IMR-90 (cell line): ENCODE results near the gene KMT2D. TPM values are rescaled to one million over a fixed set of nuclear protein-coding genes. Genes with fewer than 3 reads are reported as not detected.

ENCODE experiments used
- ATAC-seq: fragments of 200-7000 bp; cut with Tn5 transposase; 2 replicates; pipeline ENCODE4 v1.9.1; 2020; ENCODE audit warnings: low read depth, mild to moderate bottlenecking, moderate library complexity
- BruUV-seq: library from RNA; stranded (reverse); fragments of 400-500 nt; replicated peaks from 2 replicates; lab custom pipeline; 2021; lab: Mats Ljungman, UMichigan
- CTCF ChIA-PET: fragments of 300-600 bp; formaldehyde crosslinking; extraction: SDS; loops from one replicate; lab custom pipeline; 2021; ENCODE audit warnings: antibody characterized with exemption; lab: Yijun Ruan, JAX
- POLR2A ChIA-PET: fragments of 300-600 bp; sonication (Branson Sonifier 250); formaldehyde crosslinking; loops from one replicate; lab custom pipeline; 2022; ENCODE audit warnings: antibody characterized with exemption; ENCODE audit not compliant: unreplicated experiment; lab: Charles Lee
- DNase-seq: peaks from one replicate; pipeline ENCODE4 v3.0.0; 2013
- H2AFZ ChIP-seq: replicated peaks from 2 replicates; pipeline ENCODE3; 2013; ENCODE audit warnings: low read length, mild to moderate bottlenecking; ENCODE audit not compliant: poor library complexity
- H2AK5ac ChIP-seq: 2 replicates; pipeline ENCODE4 v1.6.1; 2013; ENCODE audit warnings: low read depth, low read length, inconsistent platforms
- H2AK9ac ChIP-seq: replicated peaks from 2 replicates; pipeline ENCODE3; 2013; ENCODE audit warnings: mild to moderate bottlenecking, low read depth, low read length, moderate library complexity; ENCODE audit not compliant: poor library complexity
- H2BK120ac ChIP-seq: 2 replicates; pipeline ENCODE4 v1.6.1; 2013; ENCODE audit warnings: low read depth, low read length, inconsistent platforms
- H2BK15ac ChIP-seq: 3 replicates; pipeline ENCODE4 v1.6.1; 2013; ENCODE audit warnings: low read depth, low read length, inconsistent platforms
- H2BK20ac ChIP-seq: 2 replicates; pipeline ENCODE4 v1.6.1; 2013; ENCODE audit warnings: low read depth, mild to moderate bottlenecking, inconsistent platforms, low read length, moderate library complexity
- H2BK5ac ChIP-seq: 2 replicates; pipeline ENCODE4 v1.6.1; 2013; ENCODE audit warnings: mild to moderate bottlenecking, low read depth, low read length, inconsistent platforms; ENCODE audit not compliant: poor library complexity, severe bottlenecking
- H3K14ac ChIP-seq: replicated peaks from 2 replicates; pipeline ENCODE4 v1.6.1; 2013; ENCODE audit warnings: low read depth, low read length, inconsistent platforms
- H3K18ac ChIP-seq: 2 replicates; pipeline ENCODE4 v1.6.1; 2013; ENCODE audit warnings: low read depth, low read length, control low read depth
- H3K23ac ChIP-seq: 2 replicates; pipeline ENCODE4 v1.6.1; 2013; ENCODE audit warnings: low read depth, low read length, inconsistent platforms
- H3K27ac ChIP-seq: 2 replicates; pipeline ENCODE4 v1.5.1; 2013; ENCODE audit warnings: mild to moderate bottlenecking, control low read depth, low read length; ENCODE audit not compliant: insufficient read depth
- H3K27me3 ChIP-seq: 2 replicates; pipeline ENCODE4 v1.6.1; 2013; ENCODE audit warnings: low read length; ENCODE audit not compliant: control insufficient read depth, insufficient read depth
- H3K36me3 ChIP-seq: 2 replicates; pipeline ENCODE4 v1.6.1; 2013; ENCODE audit warnings: low read length, mixed read lengths; ENCODE audit not compliant: control insufficient read depth, insufficient read depth
- H3K4ac ChIP-seq: 2 replicates; pipeline ENCODE4 v1.6.1; 2013; ENCODE audit warnings: low read depth, low read length, inconsistent platforms
- H3K4me1 ChIP-seq: 2 replicates; pipeline ENCODE4 v1.6.1; 2013; ENCODE audit warnings: low read length, mixed read lengths; ENCODE audit not compliant: control insufficient read depth, insufficient read depth
- H3K4me2 ChIP-seq: 2 replicates; pipeline ENCODE4 v1.6.1; 2013; ENCODE audit warnings: low read depth, mild to moderate bottlenecking, control low read depth, low read length, moderate library complexity
- H3K4me3 ChIP-seq: 2 replicates; pipeline ENCODE4 v1.5.1; 2013; ENCODE audit warnings: low read depth, mild to moderate bottlenecking, control low read depth, low read length, moderate library complexity; ENCODE audit not compliant: insufficient read depth
- H3K56ac ChIP-seq: 2 replicates; pipeline ENCODE4 v1.6.1; 2013; ENCODE audit warnings: low read length, inconsistent platforms; ENCODE audit not compliant: insufficient read depth; ENCODE audit errors: extremely low read depth
- H3K79me1 ChIP-seq, 2 experiments: 2 replicates each; pipeline ENCODE4 v1.6.1; 2013; ENCODE audit warnings: low read length in 2 of 2, inconsistent platforms in 1 of 2, low read depth in 1 of 2
- H3K9ac ChIP-seq: 2 replicates; pipeline ENCODE4 v1.6.1; 2013; ENCODE audit warnings: low read depth, low read length, control low read depth
- H3K9me1 ChIP-seq: 2 replicates; pipeline ENCODE4 v1.6.1; 2013; ENCODE audit warnings: low read length, inconsistent platforms; ENCODE audit not compliant: insufficient read depth
- H3K9me3 ChIP-seq: 2 replicates; pipeline ENCODE4 v1.6.1; 2013; ENCODE audit warnings: low read length; ENCODE audit not compliant: control insufficient read depth, insufficient read depth
- H4K20me1 ChIP-seq: 2 replicates; pipeline ENCODE4 v1.6.1; 2013; ENCODE audit warnings: low read length, inconsistent platforms; ENCODE audit not compliant: insufficient read depth
- H4K5ac ChIP-seq: 2 replicates; pipeline ENCODE4 v1.6.1; 2013; ENCODE audit warnings: mild to moderate bottlenecking, low read depth, low read length, control low read depth
- H4K8ac ChIP-seq, 2 experiments: 2 replicates each; pipeline ENCODE4 v1.6.1; 2013; ENCODE audit warnings: low read depth in 2 of 2, low read length in 2 of 2, control low read depth in 1 of 2, inconsistent platforms in 1 of 2
- H4K91ac ChIP-seq: 2 replicates; pipeline ENCODE4 v1.6.1; 2013; ENCODE audit warnings: low read depth, low read length, inconsistent platforms; ENCODE audit not compliant: insufficient read depth
- CEBPB ChIP-seq: IDR thresholded peaks from 2 replicates; pipeline ENCODE4 v1.6.1; 2012; ENCODE audit warnings: low read depth, low read length, improper control_type of control experiment
- CTCF ChIP-seq: conservative IDR thresholded peaks from 2 replicates; pipeline ENCODE4 v1.5.1; 2012; ENCODE audit warnings: mild to moderate bottlenecking, low read depth, low read length, improper control_type of control experiment
- MAFK ChIP-seq: IDR thresholded peaks from 2 replicates; pipeline ENCODE4 v1.6.1; 2012; ENCODE audit warnings: low read depth, low read length, improper control_type of control experiment
- MXI1 ChIP-seq: IDR thresholded peaks from 2 replicates; pipeline ENCODE4 v1.6.1; 2012; ENCODE audit warnings: low read depth, mild to moderate bottlenecking, low read length, moderate library complexity, borderline replicate concordance
- NFE2L2 ChIP-seq: fragments of 150-350 bp; IDR thresholded peaks from 2 replicates; pipeline ENCODE4 v1.6.1; 2016; ENCODE audit warnings: low read depth, mild to moderate bottlenecking, low read length
- POLR2A ChIP-seq: IDR thresholded peaks from 2 replicates; pipeline ENCODE4 v1.6.1; 2012; ENCODE audit warnings: mild to moderate bottlenecking, low read depth, low read length
- RCOR1 ChIP-seq: IDR thresholded peaks from 2 replicates; pipeline ENCODE4 v1.6.1; 2012; ENCODE audit warnings: mild to moderate bottlenecking, low read length, improper control_type of control experiment; ENCODE audit not compliant: insufficient replicate concordance
- RFX5 ChIP-seq: IDR thresholded peaks from 2 replicates; pipeline ENCODE4 v1.8.0; 2012; ENCODE audit warnings: low read depth, mild to moderate bottlenecking, low read length, moderate library complexity
- SMC3 ChIP-seq: fragments of 150-350 bp; IDR thresholded peaks from 2 replicates; pipeline ENCODE4 v1.6.1; 2016; ENCODE audit warnings: low read depth, mild to moderate bottlenecking, antibody characterized with exemption, low read length, moderate library complexity
- USF2 ChIP-seq: fragments of 150-350 bp; IDR thresholded peaks from 2 replicates; pipeline ENCODE4 v1.6.1; 2017; ENCODE audit warnings: mild to moderate bottlenecking, antibody characterized with exemption, low read length, low read depth
- WGBS, 2 experiments: methylation state at CpG; one replicate each; pipeline versions ENCODE4 v1.1.5 to v1.1.7; 2013; ENCODE audit warnings: missing lambda C conversion rate in 2 of 2; ENCODE audit not compliant: insufficient read length in 1 of 2; ENCODE audit errors: extremely low coverage in 2 of 2; 5-methylcytosine and 5-hydroxymethylcytosine counted together
- dilution Hi-C: fragments of 300-500 bp; cut with HindIII; formaldehyde crosslinking; loops from one replicate; pipeline ENCODE4 v1.14.3; 2018; ENCODE audit warnings: low sequenced_read_pairs; ENCODE audit not compliant: unreplicated experiment
- in situ Hi-C: fragments of 300-500 bp; cut with MboI; formaldehyde crosslinking; loops from 3 replicates; pipeline ENCODE4 v1.14.3; 2019; ENCODE audit warnings: low sequenced_read_pairs, inconsistent platforms, mixed read lengths
- intact Hi-C: fragments of 100-400 bp; cut with micrococcal nuclease; formaldehyde crosslinking; loops from 2 replicates; pipeline ENCODE4 v1.10.0; 2022
- polyA plus RNA-seq, 3 experiments: library from polyadenylated mRNA; depleted of rRNA; stranded (reverse); fragments of >200 nt; gene quantifications; 2 replicates each; pipeline ENCODE4 v1.2.3, GENCODE V29; 2012; ENCODE audit warnings: low replicate concordance in 1 of 3
- total RNA-seq: library from RNA; depleted of rRNA; stranded (reverse); fragments of >200 nt; gene quantifications from 2 replicates; pipeline ENCODE4 v1.2.3, GENCODE V29; 2012

KMT2D gene
- total and polyA plus RNA-seq, 2 of the 4 experiments (the other 2 are of a cell fraction): 6.6 to 25.2 TPM

GRCh38 chr12:49026678-49027480 lies 33.7 kb downstream of the KMT2D start (continued):
- no peak for TF ChIP-seq NFE2L2

DNA sequence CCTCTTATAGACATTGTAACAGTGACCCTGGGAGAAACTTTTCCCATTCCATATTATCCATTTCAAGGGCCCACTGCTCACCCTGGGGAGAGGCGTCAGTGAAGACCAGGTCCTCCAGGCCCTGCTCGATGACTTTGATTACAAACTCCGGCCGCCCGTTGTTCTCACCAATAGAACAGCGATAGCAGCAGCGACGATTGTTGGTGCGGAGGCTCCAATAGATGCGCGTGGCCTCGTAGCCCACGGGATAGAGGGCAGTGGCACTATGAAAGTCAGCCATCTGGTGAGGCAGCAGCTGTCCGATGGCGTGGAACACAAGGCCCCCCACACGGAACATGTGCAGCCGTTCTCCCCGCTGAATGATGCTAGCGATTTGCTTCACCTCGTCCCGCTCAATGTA lies 34.5 kb downstream of the KMT2D start:
- H2AK9ac ChIP-seq: no peak overlapping the region
- peaks cover 19 to 56% of the 10 kb centered on the region in 2 experiments for H3K79me1 ChIP-seq
- no peak overlapping the region for H2AK5ac ChIP-seq
- CTCF ChIA-PET: no interaction called here
- peaks cover 82% of the 10 kb centered on the region for H3K36me3 ChIP-seq
- no peak overlapping the region for H3K14ac ChIP-seq
- H2BK20ac ChIP-seq: no peak overlapping the region
- no peak overlapping the region for H3K4ac ChIP-seq
- no peaks in the 10 kb centered on the region for H3K27me3 ChIP-seq
- H3K9me3 ChIP-seq: no peaks in the 10 kb centered on the region
- H3K18ac ChIP-seq: no peak overlapping the region
- POLR2A ChIA-PET: no interaction called here
- in situ Hi-C loops (no loop called here), intact Hi-C loops (no loop called here), dilution Hi-C loops (no loop called here)
- H2BK5ac ChIP-seq: no peak overlapping the region
- H4K5ac ChIP-seq: no peak overlapping the region
- H2BK120ac ChIP-seq: no peak overlapping the region
- H3K4me1 ChIP-seq: no peaks in the 10 kb centered on the region
- H3K9ac ChIP-seq: no peak overlapping the region
- H3K9me1 ChIP-seq: no peaks in the 10 kb centered on the region
- no peak for ATAC-seq
- H3K23ac ChIP-seq: no peak overlapping the region
- peaks cover 11% of the 10 kb centered on the region; the same call in 1 of the 2 replicates for H4K20me1 ChIP-seq
- BruUV-seq: no TSS peak
- no peak overlapping the region for H4K91ac ChIP-seq
- H2BK15ac ChIP-seq: no peak overlapping the region
- H3K27ac ChIP-seq: no peak overlapping the region
- no peak overlapping the region for H3K56ac ChIP-seq
- H3K4me2 ChIP-seq: no peak overlapping the region
- 98% methylated on average over 18 of the region's 21 CpGs; no CpG with 5 or more reads in 1 of the 2 experiments for WGBS, 2 experiments
- no peak overlapping the region for H2AFZ ChIP-seq
- TF ChIP-seq USF2 (no peak), MAFK (no peak), SMC3 (no peak), MXI1 (no peak), RFX5 (no peak), POLR2A (no peak), CEBPB (no peak), CTCF (no peak), RCOR1 (no peak)
- H3K4me3 ChIP-seq: no peak overlapping the region
- no peak for DNase-seq
- no peak overlapping the region for H4K8ac ChIP-seq
